Neural cell (in vitro differentiated cells): ENCODE measurements around the gene XXYLT1. TPM values are rescaled to one million over a fixed set of nuclear protein-coding genes. Genes with fewer than 3 reads are reported as not detected.

ENCODE experiments used
- H2AFZ ChIP-seq: fragments of 200-600, 300-800 bp; sonication (generic), shearing (Covaris generic); 2 replicates; pipeline ENCODE4 v1.6.0; 2014; ENCODE audit warnings: low read depth, mild to moderate bottlenecking, antibody characterized with exemption, low read length, moderate library complexity
- H3F3A ChIP-seq: fragments of 200-600 bp; shearing (Covaris generic); 2 replicates; pipeline ENCODE4 v1.6.1; 2016; ENCODE audit warnings: mild to moderate bottlenecking, moderate library complexity, mixed read lengths, antibody characterized with exemption, low read length; ENCODE audit not compliant: insufficient read depth, poor library complexity, severe bottlenecking
- H3K27ac ChIP-seq: fragments of 200-600, 300-800 bp; sonication (generic), shearing (Covaris generic); 2 replicates; pipeline ENCODE4 v1.5.1; 2014; ENCODE audit warnings: mild to moderate bottlenecking, low read length, moderate library complexity
- H3K27me3 ChIP-seq: fragments of 300-800, 200-600 bp; sonication (generic), shearing (Covaris generic); 2 replicates; pipeline ENCODE4 v1.6.0; 2014; ENCODE audit warnings: mild to moderate bottlenecking, low read depth, low read length, moderate library complexity; ENCODE audit not compliant: insufficient read depth
- H3K36me3 ChIP-seq: fragments of 300-800, 200-600 bp; sonication (generic), shearing (Covaris generic); 2 replicates; pipeline ENCODE4 v1.5.1; 2014; ENCODE audit warnings: mild to moderate bottlenecking, antibody characterized with exemption, low read length, moderate library complexity; ENCODE audit not compliant: insufficient read depth
- H3K4me2 ChIP-seq: fragments of 300-800, 200-600 bp; sonication (generic), shearing (Covaris generic); 2 replicates; pipeline ENCODE4 v1.6.0; 2014; ENCODE audit warnings: mild to moderate bottlenecking, low read length
- H3K4me3 ChIP-seq: fragments of 300-800, 200-600 bp; sonication (generic), shearing (Covaris generic); 2 replicates; pipeline ENCODE4 v1.5.1; 2014; ENCODE audit warnings: mild to moderate bottlenecking, low read length, moderate library complexity
- H3K79me2 ChIP-seq: fragments of 200-600 bp; shearing (Covaris generic); replicated peaks from 2 replicates; pipeline ENCODE4 v1.6.0; 2014; ENCODE audit warnings: mild to moderate bottlenecking, low read length, moderate library complexity; ENCODE audit not compliant: insufficient read depth
- H3K9ac ChIP-seq: fragments of 300-800, 200-600 bp; sonication (generic), shearing (Covaris generic); 2 replicates; pipeline ENCODE4 v1.6.1; 2016; ENCODE audit warnings: mild to moderate bottlenecking, low read length, mixed read lengths
- H3K9me2 ChIP-seq: fragments of 200-600 bp; shearing (Covaris generic); 2 replicates; pipeline ENCODE4 v1.6.1; 2016; ENCODE audit warnings: mild to moderate bottlenecking, low read length, mixed read lengths; ENCODE audit not compliant: insufficient read depth
- H3K9me3 ChIP-seq: fragments of 200-600, 300-800 bp; sonication (generic), shearing (Covaris generic); 2 replicates; pipeline ENCODE4 v1.6.1; 2016; ENCODE audit warnings: mild to moderate bottlenecking, mixed run types, low read length, moderate library complexity, mixed read lengths
- H4K20me1 ChIP-seq: fragments of 200-600 bp; shearing (Covaris generic); 2 replicates; pipeline ENCODE4 v1.6.1; 2016; ENCODE audit warnings: mild to moderate bottlenecking, mixed run types; ENCODE audit not compliant: insufficient read depth
- EP300 ChIP-seq: fragments of 450-650 bp; conservative IDR thresholded peaks from 2 replicates; pipeline ENCODE4 v1.6.1; 2014; ENCODE audit warnings: antibody characterized with exemption, mild to moderate bottlenecking, moderate library complexity; ENCODE audit not compliant: poor library complexity, severe bottlenecking
- EZH2 ChIP-seq: fragments of 200-600, 300-800 bp; shearing (Covaris generic), sonication (generic); IDR thresholded peaks from 2 replicates; pipeline ENCODE4 v1.6.1; 2014; ENCODE audit warnings: antibody characterized with exemption, low read length, borderline replicate concordance, mild to moderate bottlenecking; ENCODE audit not compliant: insufficient read depth, poor library complexity, severe bottlenecking
- MXI1 ChIP-seq: fragments of 450-650 bp; conservative IDR thresholded peaks from 2 replicates; pipeline ENCODE4 v1.6.1; 2014; ENCODE audit warnings: antibody characterized with exemption, mild to moderate bottlenecking; ENCODE audit not compliant: poor library complexity, severe bottlenecking
- POLR2AphosphoS5 ChIP-seq: IDR thresholded peaks from 2 replicates; pipeline ENCODE4 v1.6.1; 2012
- RAD21 ChIP-seq: fragments of 450-650 bp; conservative IDR thresholded peaks from 2 replicates; pipeline ENCODE4 v1.6.1; 2014; ENCODE audit warnings: antibody characterized with exemption, mild to moderate bottlenecking, moderate library complexity
- REST ChIP-seq: IDR thresholded peaks from 2 replicates; pipeline ENCODE4 v1.6.1; 2012; ENCODE audit warnings: borderline replicate concordance
- SMC3 ChIP-seq: fragments of 450-650 bp; conservative IDR thresholded peaks from 2 replicates; pipeline ENCODE4 v1.6.1; 2014; ENCODE audit warnings: antibody characterized with exemption, mild to moderate bottlenecking, moderate library complexity; ENCODE audit not compliant: poor library complexity
- TAF1 ChIP-seq: IDR thresholded peaks from 2 replicates; pipeline ENCODE4 v1.6.1; 2012; ENCODE audit warnings: low read depth
- polyA plus RNA-seq: library from polyadenylated mRNA; depleted of rRNA; stranded (reverse); fragments of >200 nt; gene quantifications from 2 replicates; pipeline ENCODE4 v1.2.3, GENCODE V29; 2014
- TF ChIP-seq, protein P1 (sequence below): fragments of 450-650 bp; IDR thresholded peaks from 2 replicates; pipeline ENCODE4 v1.5.1; 2014; ENCODE audit warnings: antibody characterized with exemption, mild to moderate bottlenecking, moderate library complexity; ENCODE audit not compliant: poor library complexity, severe bottlenecking

The XXYLT1 gene
- polyA plus RNA-seq, 1 donor from 2014 or later = 25.4 TPM

- H3K27me3 ChIP-seq = no peaks in the 10 kb centered on the region
- H3K9ac ChIP-seq = no peak overlapping the region
- H3K27ac ChIP-seq = no peak overlapping the region
- no peak overlapping the region for H2AFZ ChIP-seq
- H3K9me2 ChIP-seq = no peaks in the 10 kb centered on the region
- no peaks in the 10 kb centered on the region for H3K79me2 ChIP-seq
- H4K20me1 ChIP-seq = no peaks in the 10 kb centered on the region
- no peak overlapping the region for H3K4me2 ChIP-seq
- H3K4me3 ChIP-seq = no peak overlapping the region
- H3K9me3 ChIP-seq = no peaks in the 10 kb centered on the region
- no peaks in the 10 kb centered on the region for H3F3A ChIP-seq
- H3K36me3 ChIP-seq = peaks cover 8% of the 10 kb centered on the region
- TF ChIP-seq SMC3 (no peak), EZH2 (no peak), REST (no peak), EP300 (no peak), RAD21 (no peak), MXI1 (no peak), TAF1 (no peak), POLR2AphosphoS5 (no peak)
- TF ChIP-seq, protein P1, sequence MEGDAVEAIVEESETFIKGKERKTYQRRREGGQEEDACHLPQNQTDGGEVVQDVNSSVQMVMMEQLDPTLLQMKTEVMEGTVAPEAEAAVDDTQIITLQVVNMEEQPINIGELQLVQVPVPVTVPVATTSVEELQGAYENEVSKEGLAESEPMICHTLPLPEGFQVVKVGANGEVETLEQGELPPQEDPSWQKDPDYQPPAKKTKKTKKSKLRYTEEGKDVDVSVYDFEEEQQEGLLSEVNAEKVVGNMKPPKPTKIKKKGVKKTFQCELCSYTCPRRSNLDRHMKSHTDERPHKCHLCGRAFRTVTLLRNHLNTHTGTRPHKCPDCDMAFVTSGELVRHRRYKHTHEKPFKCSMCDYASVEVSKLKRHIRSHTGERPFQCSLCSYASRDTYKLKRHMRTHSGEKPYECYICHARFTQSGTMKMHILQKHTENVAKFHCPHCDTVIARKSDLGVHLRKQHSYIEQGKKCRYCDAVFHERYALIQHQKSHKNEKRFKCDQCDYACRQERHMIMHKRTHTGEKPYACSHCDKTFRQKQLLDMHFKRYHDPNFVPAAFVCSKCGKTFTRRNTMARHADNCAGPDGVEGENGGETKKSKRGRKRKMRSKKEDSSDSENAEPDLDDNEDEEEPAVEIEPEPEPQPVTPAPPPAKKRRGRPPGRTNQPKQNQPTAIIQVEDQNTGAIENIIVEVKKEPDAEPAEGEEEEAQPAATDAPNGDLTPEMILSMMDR = no peak
Observed at GRCh38 chr3:195284842-195285241, 13.9 kb upstream of the XXYLT1 start.

- Histone ChIP-seq H3K36me3 (peaks cover 8% of the 10 kb centered on the region), H3K4me2 (no peak overlapping the region), H2AFZ (no peak overlapping the region), H3K9me2 (no peaks in the 10 kb centered on the region), H4K20me1 (no peaks in the 10 kb centered on the region), H3K27me3 (no peaks in the 10 kb centered on the region), H3K79me2 (no peaks in the 10 kb centered on the region), H3K4me3 (no peak overlapping the region), H3K27ac (no peak overlapping the region), H3K9me3 (no peaks in the 10 kb centered on the region), H3F3A (no peaks in the 10 kb centered on the region), H3K9ac (no peak overlapping the region)
- TF ChIP-seq POLR2AphosphoS5 (no peak), RAD21 (no peak), EZH2 (no peak), SMC3 (no peak), MXI1 (no peak), EP300 (no peak), TAF1 (no peak), REST (no peak)
- TF ChIP-seq, protein P1 = no peak
Observed at GRCh38 chr3:195282961-195283360, 12.0 kb upstream of the XXYLT1 start.
